ENCODE measurements around the gene TMEM63C.

GRCh38 chr14:77246784-77247183 is 65.2 kb downstream of the TMEM63C start:
- TF ChIP-seq, protein P1, sequence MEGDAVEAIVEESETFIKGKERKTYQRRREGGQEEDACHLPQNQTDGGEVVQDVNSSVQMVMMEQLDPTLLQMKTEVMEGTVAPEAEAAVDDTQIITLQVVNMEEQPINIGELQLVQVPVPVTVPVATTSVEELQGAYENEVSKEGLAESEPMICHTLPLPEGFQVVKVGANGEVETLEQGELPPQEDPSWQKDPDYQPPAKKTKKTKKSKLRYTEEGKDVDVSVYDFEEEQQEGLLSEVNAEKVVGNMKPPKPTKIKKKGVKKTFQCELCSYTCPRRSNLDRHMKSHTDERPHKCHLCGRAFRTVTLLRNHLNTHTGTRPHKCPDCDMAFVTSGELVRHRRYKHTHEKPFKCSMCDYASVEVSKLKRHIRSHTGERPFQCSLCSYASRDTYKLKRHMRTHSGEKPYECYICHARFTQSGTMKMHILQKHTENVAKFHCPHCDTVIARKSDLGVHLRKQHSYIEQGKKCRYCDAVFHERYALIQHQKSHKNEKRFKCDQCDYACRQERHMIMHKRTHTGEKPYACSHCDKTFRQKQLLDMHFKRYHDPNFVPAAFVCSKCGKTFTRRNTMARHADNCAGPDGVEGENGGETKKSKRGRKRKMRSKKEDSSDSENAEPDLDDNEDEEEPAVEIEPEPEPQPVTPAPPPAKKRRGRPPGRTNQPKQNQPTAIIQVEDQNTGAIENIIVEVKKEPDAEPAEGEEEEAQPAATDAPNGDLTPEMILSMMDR (conservative IDR thresholded peaks at IDR 0.05; ENCODE audit: low read depth, low read length): no peak
- TF ChIP-seq EZH2 (IDR thresholded peaks at IDR 0.05; ENCODE audit: borderline replicate concordance, low read depth, low read length, poor library complexity, severe bottlenecking): no peak

Data from A673 (cell line).